ENCODE results near the gene GANC.

DNA sequence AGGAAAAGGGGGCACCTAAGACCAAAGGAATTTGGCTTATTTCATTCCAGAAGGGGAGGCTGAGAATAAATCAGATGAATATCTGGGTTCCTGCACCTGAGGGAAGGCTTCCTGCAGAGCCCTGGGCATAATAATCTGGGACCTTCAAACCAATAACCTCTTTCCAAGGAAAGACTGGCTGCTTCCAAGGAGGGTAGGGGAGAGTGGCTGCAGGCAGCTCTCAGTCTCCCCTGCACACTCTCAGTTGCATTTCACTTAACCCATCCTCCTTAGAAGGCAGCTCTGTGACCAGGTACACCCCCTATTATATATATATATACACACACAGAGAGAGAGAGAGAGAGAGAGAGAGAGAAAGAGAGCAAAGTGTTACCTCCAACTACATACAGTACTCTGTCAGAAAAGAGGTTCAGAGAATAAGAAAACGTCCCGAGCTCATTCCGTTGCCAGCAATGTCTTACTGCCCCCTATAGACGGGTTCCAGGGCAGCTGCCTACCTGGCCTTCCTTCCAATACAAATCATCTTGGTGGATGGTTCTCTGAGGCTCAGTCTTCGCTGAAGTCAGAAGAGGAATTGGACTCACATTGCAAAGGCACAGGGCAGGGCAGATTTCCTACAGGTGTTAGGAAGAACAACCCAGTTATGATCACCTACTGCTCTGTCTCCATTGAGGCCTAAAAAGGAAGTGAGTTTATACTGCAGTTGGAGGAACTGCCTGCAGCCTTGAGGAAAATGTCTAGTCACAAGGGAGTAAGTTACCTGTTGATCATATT, 112.4 kb downstream of the GANC start:
- no peak for TF ChIP-seq CTCF (tag by site-specific recombination; IDR thresholded peaks at IDR 0.05)
- TF ChIP-seq, protein P1, sequence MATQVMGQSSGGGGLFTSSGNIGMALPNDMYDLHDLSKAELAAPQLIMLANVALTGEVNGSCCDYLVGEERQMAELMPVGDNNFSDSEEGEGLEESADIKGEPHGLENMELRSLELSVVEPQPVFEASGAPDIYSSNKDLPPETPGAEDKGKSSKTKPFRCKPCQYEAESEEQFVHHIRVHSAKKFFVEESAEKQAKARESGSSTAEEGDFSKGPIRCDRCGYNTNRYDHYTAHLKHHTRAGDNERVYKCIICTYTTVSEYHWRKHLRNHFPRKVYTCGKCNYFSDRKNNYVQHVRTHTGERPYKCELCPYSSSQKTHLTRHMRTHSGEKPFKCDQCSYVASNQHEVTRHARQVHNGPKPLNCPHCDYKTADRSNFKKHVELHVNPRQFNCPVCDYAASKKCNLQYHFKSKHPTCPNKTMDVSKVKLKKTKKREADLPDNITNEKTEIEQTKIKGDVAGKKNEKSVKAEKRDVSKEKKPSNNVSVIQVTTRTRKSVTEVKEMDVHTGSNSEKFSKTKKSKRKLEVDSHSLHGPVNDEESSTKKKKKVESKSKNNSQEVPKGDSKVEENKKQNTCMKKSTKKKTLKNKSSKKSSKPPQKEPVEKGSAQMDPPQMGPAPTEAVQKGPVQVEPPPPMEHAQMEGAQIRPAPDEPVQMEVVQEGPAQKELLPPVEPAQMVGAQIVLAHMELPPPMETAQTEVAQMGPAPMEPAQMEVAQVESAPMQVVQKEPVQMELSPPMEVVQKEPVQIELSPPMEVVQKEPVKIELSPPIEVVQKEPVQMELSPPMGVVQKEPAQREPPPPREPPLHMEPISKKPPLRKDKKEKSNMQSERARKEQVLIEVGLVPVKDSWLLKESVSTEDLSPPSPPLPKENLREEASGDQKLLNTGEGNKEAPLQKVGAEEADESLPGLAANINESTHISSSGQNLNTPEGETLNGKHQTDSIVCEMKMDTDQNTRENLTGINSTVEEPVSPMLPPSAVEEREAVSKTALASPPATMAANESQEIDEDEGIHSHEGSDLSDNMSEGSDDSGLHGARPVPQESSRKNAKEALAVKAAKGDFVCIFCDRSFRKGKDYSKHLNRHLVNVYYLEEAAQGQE (tag by site-specific recombination; IDR thresholded peaks at IDR 0.05): no peak
- TF ChIP-seq TSHZ1 (tag by site-specific recombination; IDR thresholded peaks at IDR 0.05; ENCODE audit: borderline replicate concordance): no peak
- no peak for TF ChIP-seq ZNF777 (tag by site-specific recombination; IDR thresholded peaks at IDR 0.05; ENCODE audit: borderline replicate concordance)
- no peak for TF ChIP-seq ZNF121 (tag by site-specific recombination; IDR thresholded peaks at IDR 0.05)
- TF ChIP-seq ZNF391 (tag by site-specific recombination; IDR thresholded peaks at IDR 0.05; ENCODE audit: borderline replicate concordance, low read depth): no peak
- TF ChIP-seq KLF16 (tag by site-specific recombination; IDR thresholded peaks at IDR 0.05): no peak
- TF ChIP-seq, protein P2, sequence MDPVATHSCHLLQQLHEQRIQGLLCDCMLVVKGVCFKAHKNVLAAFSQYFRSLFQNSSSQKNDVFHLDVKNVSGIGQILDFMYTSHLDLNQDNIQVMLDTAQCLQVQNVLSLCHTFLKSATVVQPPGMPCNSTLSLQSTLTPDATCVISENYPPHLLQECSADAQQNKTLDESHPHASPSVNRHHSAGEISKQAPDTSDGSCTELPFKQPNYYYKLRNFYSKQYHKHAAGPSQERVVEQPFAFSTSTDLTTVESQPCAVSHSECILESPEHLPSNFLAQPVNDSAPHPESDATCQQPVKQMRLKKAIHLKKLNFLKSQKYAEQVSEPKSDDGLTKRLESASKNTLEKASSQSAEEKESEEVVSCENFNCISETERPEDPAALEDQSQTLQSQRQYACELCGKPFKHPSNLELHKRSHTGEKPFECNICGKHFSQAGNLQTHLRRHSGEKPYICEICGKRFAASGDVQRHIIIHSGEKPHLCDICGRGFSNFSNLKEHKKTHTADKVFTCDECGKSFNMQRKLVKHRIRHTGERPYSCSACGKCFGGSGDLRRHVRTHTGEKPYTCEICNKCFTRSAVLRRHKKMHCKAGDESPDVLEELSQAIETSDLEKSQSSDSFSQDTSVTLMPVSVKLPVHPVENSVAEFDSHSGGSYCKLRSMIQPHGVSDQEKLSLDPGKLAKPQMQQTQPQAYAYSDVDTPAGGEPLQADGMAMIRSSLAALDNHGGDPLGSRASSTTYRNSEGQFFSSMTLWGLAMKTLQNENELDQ (tag by site-specific recombination; IDR thresholded peaks at IDR 0.05; ENCODE audit: low read depth): no peak
- no peak for TF ChIP-seq ATF2 (tag by site-specific recombination; IDR thresholded peaks at IDR 0.05; ENCODE audit: low read depth)
- TF ChIP-seq MZF1 (tag by site-specific recombination; IDR thresholded peaks at IDR 0.05; ENCODE audit: borderline replicate concordance): no peak
- TF ChIP-seq ZNF768 (tag by site-specific recombination; IDR thresholded peaks at IDR 0.05): no peak
- TF ChIP-seq ZNF785 (tag by site-specific recombination; IDR thresholded peaks at IDR 0.05): no peak
- TF ChIP-seq ZNF776 (tag by site-specific recombination; IDR thresholded peaks at IDR 0.05; ENCODE audit: borderline replicate concordance): no peak
